Measurements from ENCODE around the gene SPSB1.

SPSB1 gene

GRCh38 chr1:9267827-9268581, 24.7 kb upstream of the SPSB1 start:
- no peak overlapping the region for H3K27ac Mint-ChIP-seq

GRCh38 chr1:9269078-9269501, 23.6 kb upstream of the SPSB1 start:
- Mint-ChIP-seq H3K36me3 (peaks cover 49% of the 10 kb centered on the region), H3K27ac (no peak overlapping the region), H3K9me3 (no peaks in the 10 kb centered on the region), H3K4me3 (no peak overlapping the region), H3K27me3 (no peaks in the 10 kb centered on the region), H3K4me1 (peaks cover 7% of the 10 kb centered on the region)
- no peak for ATAC-seq

More at GRCh38 chr1:9267827-9268581, 24.7 kb upstream of the SPSB1 start:
- Mint-ChIP-seq H3K27me3 (no peaks in the 10 kb centered on the region), H3K36me3 (peaks cover 54% of the 10 kb centered on the region), H3K4me1 (peaks cover 7% of the 10 kb centered on the region), H3K4me3 (no peak overlapping the region), H3K9me3 (no peaks in the 10 kb centered on the region)
- no peak for ATAC-seq

DNA sequence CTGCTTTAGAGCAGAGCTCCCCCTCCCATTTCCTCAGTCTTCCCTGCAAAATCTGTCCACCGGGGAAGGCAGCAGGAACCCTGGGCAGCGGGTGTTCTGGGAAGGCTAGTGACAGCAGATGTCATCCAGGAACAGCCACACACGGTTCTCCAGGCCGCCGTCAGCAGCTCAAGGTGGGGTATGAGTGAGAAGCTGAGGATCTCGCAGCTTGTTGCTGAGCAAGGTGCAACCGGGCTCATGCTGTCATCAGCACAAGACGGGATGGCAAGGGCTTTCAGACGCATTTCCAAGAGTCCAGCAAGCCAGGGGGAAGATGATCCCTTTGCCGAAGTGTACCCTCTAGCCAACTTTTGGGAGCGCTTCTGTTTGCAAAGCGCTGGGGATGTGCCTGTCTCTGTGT, 23.0 kb upstream of the SPSB1 start:
- no peaks in the 10 kb centered on the region for H3K27me3 Mint-ChIP-seq
- no peak for ATAC-seq
- H3K4me1 Mint-ChIP-seq, result peaks cover 7% of the 10 kb centered on the region
- H3K9me3 Mint-ChIP-seq, result no peaks in the 10 kb centered on the region
- peaks cover 43% of the 10 kb centered on the region for H3K36me3 Mint-ChIP-seq
- no peak overlapping the region for H3K27ac Mint-ChIP-seq
- no peak overlapping the region for H3K4me3 Mint-ChIP-seq

DNA sequence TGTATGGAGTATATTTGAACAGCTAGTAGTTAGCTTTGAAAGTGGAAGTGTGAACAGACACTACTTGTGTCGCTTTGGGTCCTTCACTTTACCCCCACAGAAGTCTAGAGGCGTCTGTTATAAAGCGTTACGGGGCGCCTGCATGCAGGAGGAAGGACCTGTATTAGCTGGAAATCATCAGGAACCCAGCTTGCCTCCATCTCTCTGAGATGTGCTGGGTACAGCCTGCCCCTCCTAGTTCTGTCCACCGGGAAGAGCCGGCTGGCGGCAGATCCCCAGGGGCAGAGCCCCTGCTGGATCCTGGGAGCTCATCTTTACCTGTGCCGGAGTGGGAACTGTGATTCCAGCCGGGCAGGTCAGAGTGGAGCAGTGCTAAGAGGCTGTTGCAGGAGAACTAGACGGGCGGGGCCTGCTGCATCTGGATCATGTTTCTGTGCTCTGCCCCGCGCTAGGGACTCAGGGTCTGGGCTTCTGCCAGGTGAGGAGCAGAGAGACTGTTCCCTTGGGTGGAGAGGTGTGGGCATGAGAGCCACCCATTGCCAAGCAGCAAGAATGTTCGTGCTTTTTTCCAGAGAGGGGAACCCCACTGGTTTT, 22.3 kb upstream of the SPSB1 start:
- H3K4me1 Mint-ChIP-seq, result peaks cover 13% of the 10 kb centered on the region
- peaks cover 36% of the 10 kb centered on the region for H3K36me3 Mint-ChIP-seq
- H3K9me3 Mint-ChIP-seq, result no peaks in the 10 kb centered on the region
- ATAC-seq, result no peak
- no peak overlapping the region for H3K4me3 Mint-ChIP-seq
- no peaks in the 10 kb centered on the region for H3K27me3 Mint-ChIP-seq
- no peak overlapping the region for H3K27ac Mint-ChIP-seq

GRCh38 chr1:9271283-9271682, 21.4 kb upstream of the SPSB1 start:
- peaks cover 27% of the 10 kb centered on the region for H3K36me3 Mint-ChIP-seq
- H3K27ac Mint-ChIP-seq, result no peak overlapping the region
- H3K4me1 Mint-ChIP-seq, result peaks cover 20% of the 10 kb centered on the region
- ATAC-seq, result no peak
- H3K4me3 Mint-ChIP-seq, result no peak overlapping the region
- H3K27me3 Mint-ChIP-seq, result no peaks in the 10 kb centered on the region
- no peaks in the 10 kb centered on the region for H3K9me3 Mint-ChIP-seq

GRCh38 chr1:9271861-9272595, 20.7 kb upstream of the SPSB1 start:
- Mint-ChIP-seq H3K4me1 (peaks cover 18% of the 10 kb centered on the region), H3K9me3 (peaks cover 3% of the 10 kb centered on the region), H3K27ac (no peak overlapping the region), H3K36me3 (peaks cover 30% of the 10 kb centered on the region), H3K4me3 (no peak overlapping the region), H3K27me3 (no peaks in the 10 kb centered on the region)
- no peak for ATAC-seq

- peaks cover 3% of the 10 kb centered on the region for H3K9me3 Mint-ChIP-seq
- peaks cover 14% of the 10 kb centered on the region for H3K4me1 Mint-ChIP-seq
Observed at GRCh38 chr1:9273177-9273576, 19.5 kb upstream of the SPSB1 start.

DNA sequence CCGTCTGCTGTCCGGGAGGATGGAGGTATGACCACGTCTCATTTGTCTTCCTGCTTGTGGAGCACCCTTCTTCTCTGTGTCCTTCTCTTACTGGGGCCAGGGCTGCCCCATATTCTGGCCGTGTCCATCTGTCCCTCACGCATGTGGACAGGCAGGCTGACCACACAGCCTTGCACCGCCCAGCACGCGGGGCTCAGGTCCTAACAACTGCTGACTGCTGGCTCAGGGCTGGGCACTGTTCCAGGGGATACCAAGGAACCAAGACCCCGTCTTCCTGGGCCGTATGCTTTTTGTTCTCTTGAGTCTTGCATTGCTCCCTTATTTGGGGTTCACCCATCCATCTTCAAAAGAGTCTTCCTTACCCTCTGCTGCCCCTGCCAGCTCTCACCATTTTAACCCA, 17.5 kb upstream of the SPSB1 start:
- ATAC-seq, result no peak
- H3K4me3 Mint-ChIP-seq, result peak overlapping the region; percentile 27
- peaks cover 14% of the 10 kb centered on the region for H3K4me1 Mint-ChIP-seq
- peaks cover 12% of the 10 kb centered on the region for H3K27me3 Mint-ChIP-seq
- peaks cover 3% of the 10 kb centered on the region for H3K9me3 Mint-ChIP-seq
- peak overlapping the region; percentile 50 for H3K27ac Mint-ChIP-seq
- peaks cover 14% of the 10 kb centered on the region for H3K36me3 Mint-ChIP-seq

More at GRCh38 chr1:9273177-9273576, 19.5 kb upstream of the SPSB1 start:
- Mint-ChIP-seq H3K4me3 (no peak overlapping the region), H3K27me3 (no peaks in the 10 kb centered on the region), H3K27ac (no peak overlapping the region), H3K36me3 (peaks cover 26% of the 10 kb centered on the region)
- ATAC-seq, result no peak

- Mint-ChIP-seq H3K27me3 (peaks cover 16% of the 10 kb centered on the region), H3K27ac (peak overlapping the region; percentile 50), H3K9me3 (peaks cover 3% of the 10 kb centered on the region), H3K4me1 (peaks cover 18% of the 10 kb centered on the region), H3K4me3 (peak overlapping the region; percentile 27), H3K36me3 (peaks cover 14% of the 10 kb centered on the region)
- ATAC-seq, result peak; percentile 95
Observed at GRCh38 chr1:9275567-9276034, 17.1 kb upstream of the SPSB1 start.

DNA sequence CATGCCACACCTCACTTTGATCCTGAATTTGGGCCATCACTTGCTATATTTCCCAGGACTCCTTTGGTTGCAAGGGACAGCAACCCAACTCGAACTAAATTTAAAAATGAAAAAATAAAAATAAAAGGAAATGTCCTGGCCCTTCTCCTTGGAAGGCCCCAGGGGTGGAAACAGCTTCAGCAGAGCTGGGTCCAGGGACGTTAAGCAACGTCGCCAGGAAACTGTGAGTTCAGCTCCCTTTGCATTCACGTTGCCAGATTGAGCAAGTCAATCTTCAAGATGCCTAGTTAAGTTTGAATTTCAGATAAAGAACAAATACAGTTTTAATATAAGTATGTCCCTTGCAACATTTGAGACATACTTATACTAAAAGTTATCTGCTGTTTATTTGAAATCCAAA, 14.6 kb upstream of the SPSB1 start:
- Mint-ChIP-seq H3K4me1 (peaks cover 34% of the 10 kb centered on the region), H3K27ac (no peak overlapping the region), H3K4me3 (no peak overlapping the region), H3K27me3 (peaks cover 41% of the 10 kb centered on the region), H3K36me3 (peaks cover 6% of the 10 kb centered on the region), H3K9me3 (peaks cover 3% of the 10 kb centered on the region)
- ATAC-seq, result no peak

GRCh38 chr1:9278585-9279153, 14.0 kb upstream of the SPSB1 start:
- H3K4me1 Mint-ChIP-seq, result peaks cover 38% of the 10 kb centered on the region
- H3K4me3 Mint-ChIP-seq, result no peak overlapping the region
- peaks cover 6% of the 10 kb centered on the region for H3K36me3 Mint-ChIP-seq

GRCh38 chr1:9279172-9279840, 13.4 kb upstream of the SPSB1 start:
- peaks cover 50% of the 10 kb centered on the region for H3K27me3 Mint-ChIP-seq
- peaks cover 3% of the 10 kb centered on the region for H3K9me3 Mint-ChIP-seq
- ATAC-seq, result no peak
- H3K4me3 Mint-ChIP-seq, result no peak overlapping the region
- H3K36me3 Mint-ChIP-seq, result peaks cover 6% of the 10 kb centered on the region
- no peak overlapping the region for H3K27ac Mint-ChIP-seq
- H3K4me1 Mint-ChIP-seq, result peaks cover 44% of the 10 kb centered on the region

More at GRCh38 chr1:9278585-9279153, 14.0 kb upstream of the SPSB1 start:
- no peak for ATAC-seq
- peaks cover 47% of the 10 kb centered on the region for H3K27me3 Mint-ChIP-seq
- no peak overlapping the region for H3K27ac Mint-ChIP-seq
- H3K9me3 Mint-ChIP-seq, result peaks cover 3% of the 10 kb centered on the region

DNA sequence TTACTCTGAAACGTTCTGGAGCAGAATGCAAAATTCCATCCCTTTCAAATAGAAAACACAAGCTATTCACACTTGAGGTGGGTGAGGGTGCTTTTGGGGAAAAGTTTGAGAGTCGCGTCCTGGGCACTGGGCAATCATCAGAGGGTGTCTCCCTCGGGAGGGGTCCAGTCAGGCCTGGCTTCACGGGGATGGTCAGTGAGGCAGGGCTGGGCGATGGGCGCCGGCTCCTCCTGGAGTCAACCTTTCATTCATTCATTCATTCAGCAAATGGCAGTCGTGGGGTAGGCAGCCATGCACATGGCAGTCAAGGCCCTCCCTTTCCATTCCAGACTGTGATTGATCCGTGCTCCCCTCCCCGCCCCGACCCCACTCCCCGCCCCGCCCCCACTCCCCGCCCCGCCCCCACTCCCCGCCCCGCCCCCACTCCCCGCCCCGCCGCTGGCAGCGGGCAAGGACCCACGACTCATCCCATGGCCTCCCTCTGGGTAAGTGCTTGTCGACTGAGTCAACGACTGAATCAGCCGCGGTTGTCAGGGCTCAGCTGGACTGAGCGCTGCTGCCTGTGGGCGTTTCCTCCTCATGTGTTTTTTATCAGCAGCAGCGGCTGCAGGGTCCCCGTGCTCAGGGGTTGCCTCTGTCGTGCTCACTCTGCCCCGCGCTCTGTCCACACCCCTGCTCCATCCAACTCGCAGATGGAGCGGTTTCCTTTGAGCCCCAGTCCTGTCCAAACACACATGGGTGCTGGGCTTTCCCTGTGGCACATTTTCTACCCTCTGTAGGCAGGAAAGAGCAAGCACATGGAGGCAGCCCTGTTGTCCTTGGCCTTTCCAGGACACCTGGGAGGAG, 12.5 kb upstream of the SPSB1 start:
- peaks cover 8% of the 10 kb centered on the region for H3K9me3 Mint-ChIP-seq
- peak overlapping the region; percentile 58 for H3K27ac Mint-ChIP-seq
- peak overlapping the region; percentile 53 for H3K4me3 Mint-ChIP-seq
- no peak for ATAC-seq
- peaks cover 42% of the 10 kb centered on the region for H3K4me1 Mint-ChIP-seq
- peaks cover 50% of the 10 kb centered on the region for H3K27me3 Mint-ChIP-seq
- H3K36me3 Mint-ChIP-seq, result peaks cover 6% of the 10 kb centered on the region
